ENCODE results near the gene DOCK4.

- no peak for TF ChIP-seq CTCF (IDR thresholded peaks at IDR 0.05)
- no peak for TF ChIP-seq POLR2A (IDR thresholded peaks at IDR 0.05)
Measured at GRCh38 chr7:111903797-111904196, 302.4 kb downstream of the DOCK4 start.

Data from thyroid gland (tissue), 4 donors.